HG03135 (cell line): ENCODE results near the gene PCNT.

Source experiments
- ATAC-seq: cut with Tn5 transposase; IDR thresholded peaks from one replicate; pipeline ENCODE4 v1.9.1; 2021; ENCODE audit warnings: mild to moderate bottlenecking, moderate library complexity; ENCODE audit not compliant: unreplicated experiment

Gene PCNT

GRCh38 chr21:46323710-46324389 is at the start of gene PCNT, which contains the start of gene C21orf58:
Gene PCNT, plus strand, starts transcription at chr21:46324156. Its CDS starts 73 bp downstream, at chr21:46324229.
Gene C21orf58, minus strand, starts transcription at chr21:46323870. Its CDS starts 1,132 bp downstream, at chr21:46322738.
- ATAC-seq = peak; percentile 78

- no peak for ATAC-seq
Measured at GRCh38 chr21:46274797-46275390, 49.1 kb upstream of the PCNT start.

GRCh38 chr21:46284077-46284644 is 39.8 kb upstream of the PCNT start:
- ATAC-seq = no peak

- no peak for ATAC-seq
Measured at GRCh38 chr21:46284733-46285132, 39.2 kb upstream of the PCNT start.

GRCh38 chr21:46285206-46285661 is 38.7 kb upstream of the PCNT start, which contains the start of gene MCM3AP:
Gene MCM3AP, minus strand, starts transcription at chr21:46285611. Its CDS starts 325 bp downstream, at chr21:46285286.
- no peak for ATAC-seq

- ATAC-seq = peak; percentile 85
Measured at GRCh38 chr21:46285761-46286647, 38.0 kb upstream of the PCNT start, which contains the start of gene YBEY. Gene YBEY, plus strand, starts transcription at chr21:46286342. Its CDS starts 572 bp downstream, at chr21:46286914.

- ATAC-seq = no peak
Measured at GRCh38 chr21:46286648-46287002, 37.3 kb upstream of the PCNT start.

GRCh38 chr21:46287541-46287940 is 36.4 kb upstream of the PCNT start:
- no peak for ATAC-seq

- ATAC-seq = no peak
Measured at GRCh38 chr21:46289655-46290179, 34.2 kb upstream of the PCNT start.

- no peak for ATAC-seq
Measured at GRCh38 chr21:46291561-46291960, 32.4 kb upstream of the PCNT start.

GRCh38 chr21:46294647-46295176 is 29.2 kb upstream of the PCNT start:
- ATAC-seq = no peak

- ATAC-seq = no peak
Measured at GRCh38 chr21:46295177-46295770, 28.7 kb upstream of the PCNT start.

- ATAC-seq = no peak
Measured at GRCh38 chr21:46295996-46296752, 27.8 kb upstream of the PCNT start.

GRCh38 chr21:46297338-46298271 is 26.4 kb upstream of the PCNT start:
- ATAC-seq = no peak

GRCh38 chr21:46299167-46299566 is 24.8 kb upstream of the PCNT start:
- no peak for ATAC-seq

GRCh38 chr21:46301759-46302158 is 22.2 kb upstream of the PCNT start:
- ATAC-seq = no peak

GRCh38 chr21:46304437-46304836 is 19.5 kb upstream of the PCNT start:
- no peak for ATAC-seq

- ATAC-seq = no peak
Measured at GRCh38 chr21:46304955-46305354, 19.0 kb upstream of the PCNT start.
